ENCODE results near the gene APBA2. TPM values are rescaled to one million over a fixed set of nuclear protein-coding genes. Genes with fewer than 3 reads are reported as not detected.

Gene APBA2
- total and polyA plus RNA-seq, 2 of the 13 experiments (the other 11 are each of a cell fraction or from before 2014, with no cell fraction given) = 0.62 to 2.3 TPM

- no peak overlapping the region for H3K4me2 ChIP-seq (ENCODE audit: low read depth, low read length)
- TF ChIP-seq ZFP1 (CRISPR knock-in tag; IDR thresholded peaks at IDR 0.05) (no peak), CENPT (CRISPR knock-in tag; IDR thresholded peaks at IDR 0.05; ENCODE audit: low read depth) (no peak), NAIF1 (CRISPR knock-in tag; IDR thresholded peaks at IDR 0.05; ENCODE audit: borderline replicate concordance) (no peak), GFI1 (CRISPR knock-in tag; IDR thresholded peaks at IDR 0.05; ENCODE audit: borderline replicate concordance) (no peak), ZNF546 (CRISPR knock-in tag; conservative IDR thresholded peaks at IDR 0.05) (no peak), MEIS2 (CRISPR knock-in tag; IDR thresholded peaks at IDR 0.05) (no peak), TFDP2 (CRISPR knock-in tag; IDR thresholded peaks at IDR 0.05) (no peak)
- ATAC-seq (no peak), DNase-seq (ENCODE audit: low spot score) (no peak), FAIRE-seq (no peak)
- H3K79me2 ChIP-seq (ENCODE audit: insufficient read depth, low read length) = no peaks in the 10 kb centered on the region
- H3K9ac ChIP-seq (ENCODE audit: insufficient read depth, low read depth, low read length) = no peak overlapping the region
- H3K27ac ChIP-seq (ENCODE audit: extremely low read length, insufficient read depth, low read length) = no peak overlapping the region
- intact Hi-C loops (cut with micrococcal nuclease; ENCODE audit: unreplicated experiment) (no loop called here), in situ Hi-C loops (cut with HindIII; ENCODE audit: extremely low pct_ligation_motif_present, low pct_unique_long_range_greater_than_20kb) (no loop called here)
- H3K36me3 ChIP-seq (replicated peaks in 1 of 2; ENCODE audit: control insufficient read depth in 1 of 2, insufficient read depth in 2 of 2, low read length in 2 of 2) = no peaks in the 10 kb centered on the region
- WGBS (ENCODE audit: low lambda C conversion rate) = 27% methylated on average over 6 of the region's 20 CpGs
- CTCF ChIA-PET (ENCODE audit: low intra/inter-chr PET ratio, low total read pairs) = no interaction called here
- BruUV-seq (replicated peaks) = no TSS peak
- no peaks in the 10 kb centered on the region for H4K20me1 ChIP-seq (ENCODE audit: insufficient read depth, low read length)
- POLR2A ChIA-PET = no interaction called here
- H3K9me3 ChIP-seq (ENCODE audit: low read length) = no peaks in the 10 kb centered on the region
- H3K4me3 ChIP-seq (replicated peaks in 1 of 3; ENCODE audit: insufficient read depth in 1 of 3, low read depth in 2 of 3, low read length in 3 of 3) = no peak overlapping the region
- H3K27me3 ChIP-seq (ENCODE audit: control insufficient read depth in 1 of 2, insufficient read depth in 2 of 2, low read length in 2 of 2) = peaks cover 1 to 4% of the 10 kb centered on the region in 2 experiments; a peak in 1 of 5 replicates
- no peak overlapping the region for H2AFZ ChIP-seq (ENCODE audit: low read length)
- no peaks in the 10 kb centered on the region for H3K4me1 ChIP-seq (ENCODE audit: insufficient read depth, low read length)
Observed at GRCh38 chr15:29120593-29121368, 235.0 kb downstream of the APBA2 start.

GRCh38 chr15:29121369-29121656 is 235.5 kb downstream of the APBA2 start:
- FAIRE-seq (no peak), ATAC-seq (no peak), DNase-seq (ENCODE audit: low spot score) (no peak)
- in situ Hi-C loops (cut with HindIII; ENCODE audit: extremely low pct_ligation_motif_present, low pct_unique_long_range_greater_than_20kb) = no loop called here
- Histone ChIP-seq H2AFZ (ENCODE audit: low read length) (no peak overlapping the region), H3K9me3 (ENCODE audit: low read length) (no peaks in the 10 kb centered on the region), H3K4me2 (ENCODE audit: low read depth, low read length) (no peak overlapping the region), H3K79me2 (ENCODE audit: insufficient read depth, low read length) (no peaks in the 10 kb centered on the region), H3K27me3 (ENCODE audit: control insufficient read depth in 1 of 2, insufficient read depth in 2 of 2, low read length in 2 of 2) (peaks cover 1 to 4% of the 10 kb centered on the region in 2 experiments; a peak in 1 of 5 replicates), H3K4me3 (replicated peaks in 1 of 3; ENCODE audit: insufficient read depth in 1 of 3, low read depth in 2 of 3, low read length in 3 of 3) (no peak overlapping the region), H3K9ac (ENCODE audit: insufficient read depth, low read depth, low read length) (no peak overlapping the region), H4K20me1 (ENCODE audit: insufficient read depth, low read length) (no peaks in the 10 kb centered on the region), H3K27ac (ENCODE audit: extremely low read length, insufficient read depth, low read length) (no peak overlapping the region), H3K36me3 (replicated peaks in 1 of 2; ENCODE audit: control insufficient read depth in 1 of 2, insufficient read depth in 2 of 2, low read length in 2 of 2) (no peaks in the 10 kb centered on the region), H3K4me1 (ENCODE audit: insufficient read depth, low read length) (no peaks in the 10 kb centered on the region)
- no CpG with 5 or more reads among the region's 7 CpGs for WGBS (ENCODE audit: low lambda C conversion rate)
- ChIA-PET POLR2A (no interaction called here), CTCF (ENCODE audit: low intra/inter-chr PET ratio, low total read pairs) (no interaction called here)
- intact Hi-C loops (cut with micrococcal nuclease; ENCODE audit: unreplicated experiment) = no loop called here
- BruUV-seq (replicated peaks) = no TSS peak
- TF ChIP-seq NFAT5 (CRISPR knock-in tag; IDR thresholded peaks at IDR 0.05) (no peak), ZNF121 (CRISPR knock-in tag; IDR thresholded peaks at IDR 0.05) (no peak), ZNF605 (CRISPR knock-in tag; IDR thresholded peaks at IDR 0.05) (no peak), NCOA1 (CRISPR knock-in tag; IDR thresholded peaks at IDR 0.05) (no peak), YY1 (IDR thresholded peaks at IDR 0.05; ENCODE audit: insufficient read depth, insufficient replicate concordance, low read depth, low read length) (no peak), HOXA9 (CRISPR knock-in tag; IDR thresholded peaks at IDR 0.05; ENCODE audit: borderline replicate concordance) (no peak)

Measured in HepG2 (cell line).